ENCODE measurements around the gene WDR41.
"Not testable (repeated sequence)": the region's sequence is repeated elsewhere in the genome, so short reads cannot be mapped to it uniquely, and the experiment has no call there.

DNA sequence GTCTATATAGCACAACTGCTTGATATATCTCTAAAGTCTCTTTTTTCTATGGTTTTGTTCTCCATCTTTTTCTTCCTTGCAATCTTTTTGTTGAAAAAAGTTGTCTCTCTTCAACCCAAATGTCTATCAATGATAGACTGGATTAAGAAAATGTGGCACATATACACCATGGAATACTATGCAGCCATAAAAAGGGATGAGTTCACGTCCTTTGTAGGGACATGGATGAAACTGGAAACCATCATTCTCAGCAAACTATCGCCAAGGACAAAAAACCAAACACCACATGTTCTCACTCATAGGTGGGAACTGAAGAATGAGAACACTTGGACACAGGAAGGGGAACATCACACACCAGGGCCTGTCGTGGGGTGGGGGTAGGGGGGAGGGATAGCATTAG, 23.2 kb downstream of the WDR41 start:
- TF ChIP-seq, protein P1, sequence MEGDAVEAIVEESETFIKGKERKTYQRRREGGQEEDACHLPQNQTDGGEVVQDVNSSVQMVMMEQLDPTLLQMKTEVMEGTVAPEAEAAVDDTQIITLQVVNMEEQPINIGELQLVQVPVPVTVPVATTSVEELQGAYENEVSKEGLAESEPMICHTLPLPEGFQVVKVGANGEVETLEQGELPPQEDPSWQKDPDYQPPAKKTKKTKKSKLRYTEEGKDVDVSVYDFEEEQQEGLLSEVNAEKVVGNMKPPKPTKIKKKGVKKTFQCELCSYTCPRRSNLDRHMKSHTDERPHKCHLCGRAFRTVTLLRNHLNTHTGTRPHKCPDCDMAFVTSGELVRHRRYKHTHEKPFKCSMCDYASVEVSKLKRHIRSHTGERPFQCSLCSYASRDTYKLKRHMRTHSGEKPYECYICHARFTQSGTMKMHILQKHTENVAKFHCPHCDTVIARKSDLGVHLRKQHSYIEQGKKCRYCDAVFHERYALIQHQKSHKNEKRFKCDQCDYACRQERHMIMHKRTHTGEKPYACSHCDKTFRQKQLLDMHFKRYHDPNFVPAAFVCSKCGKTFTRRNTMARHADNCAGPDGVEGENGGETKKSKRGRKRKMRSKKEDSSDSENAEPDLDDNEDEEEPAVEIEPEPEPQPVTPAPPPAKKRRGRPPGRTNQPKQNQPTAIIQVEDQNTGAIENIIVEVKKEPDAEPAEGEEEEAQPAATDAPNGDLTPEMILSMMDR (conservative IDR thresholded peaks at IDR 0.05 in 1 of 2, IDR thresholded peaks at IDR 0.05 in 1 of 2; ENCODE audit: extremely low read depth in 1 of 2, insufficient read depth in 1 of 2, low read depth in 1 of 2, low read length in 2 of 2) = not testable (repeated sequence)
- TF ChIP-seq EZH2 (IDR thresholded peaks at IDR 0.05; ENCODE audit: borderline replicate concordance, low read length) = not testable (repeated sequence)
